GM18951 (cell line): Measurements from ENCODE around the gene NLGN3.

Source experiments
- POLR2A ChIP-seq: IDR thresholded peaks from 4 replicates; pipeline ENCODE4 v1.6.1; 2011; ENCODE audit warnings: mild to moderate bottlenecking; ENCODE audit not compliant: insufficient read length, insufficient read depth; ENCODE audit errors: extremely low read depth
- in situ Hi-C: fragments of 300-500 bp; cut with MboI; formaldehyde crosslinking; loops from one replicate; pipeline ENCODE4 v1.12.0; 2022; ENCODE audit warnings: low sequenced_read_pairs, mixed read lengths, inconsistent platforms; ENCODE audit not compliant: unreplicated experiment

NLGN3 gene

GRCh38 chrX:71107245-71107644, 37.4 kb upstream of the NLGN3 start:
- TF ChIP-seq POLR2A, result no peak
- in situ Hi-C loops, result no loop called here

- in situ Hi-C loops, result no loop called here
Measured at GRCh38 chrX:71107762-71108360, 36.8 kb upstream of the NLGN3 start.

GRCh38 chrX:71109051-71109450, 35.6 kb upstream of the NLGN3 start:
- in situ Hi-C loops, result no loop called here
- TF ChIP-seq POLR2A, result no peak

More at GRCh38 chrX:71107762-71108360, 36.8 kb upstream of the NLGN3 start:
- no peak for TF ChIP-seq POLR2A

- TF ChIP-seq POLR2A, result peak; percentile 76
- in situ Hi-C loops, result no loop called here
Measured at GRCh38 chrX:71111141-71111843, 33.3 kb upstream of the NLGN3 start, which contains the start of gene IL2RG. IL2RG (minus strand) TSS chrX:71111577; CDS start chrX:71111539, 38 bp downstream.

GRCh38 chrX:71111921-71112431, 32.7 kb upstream of the NLGN3 start:
- in situ Hi-C loops, result no loop called here
- no peak for TF ChIP-seq POLR2A

GRCh38 chrX:71117358-71117757, 27.3 kb upstream of the NLGN3 start:
- TF ChIP-seq POLR2A, result no peak
- in situ Hi-C loops, result no loop called here

GRCh38 chrX:71118032-71118984, 26.3 kb upstream of the NLGN3 start, which contains the start of gene MED12:
MED12 (plus strand) TSS chrX:71118596; CDS start chrX:71118755, 159 bp downstream.
- in situ Hi-C loops, result no loop called here
- TF ChIP-seq POLR2A, result peak; percentile 70

- no peak for TF ChIP-seq POLR2A
- in situ Hi-C loops, result no loop called here
Measured at GRCh38 chrX:71118985-71119535, 25.6 kb upstream of the NLGN3 start.

GRCh38 chrX:71128166-71128833, 16.3 kb upstream of the NLGN3 start:
- TF ChIP-seq POLR2A, result no peak
- in situ Hi-C loops, result no loop called here

- in situ Hi-C loops, result no loop called here
- TF ChIP-seq POLR2A, result no peak
Measured at GRCh38 chrX:71128915-71129765, 15.5 kb upstream of the NLGN3 start.

- in situ Hi-C loops, result no loop called here
- TF ChIP-seq POLR2A, result no peak
Measured at GRCh38 chrX:71131510-71131909, 13.1 kb upstream of the NLGN3 start.
